ENCODE measurements around the gene FBH1. TPM values are rescaled to one million over a fixed set of nuclear protein-coding genes. Genes with fewer than 3 reads are reported as not detected.
"Not testable (repeated sequence)": the region's sequence is repeated elsewhere in the genome, so short reads cannot be mapped to it uniquely, and the experiment has no call there.

FBH1 gene
- total RNA-seq, 1 donor from 2014 or later: 54.9 TPM

- Histone ChIP-seq H3K27me3 (ENCODE audit: control insufficient read depth, insufficient read depth, low read length) (no peaks in the 10 kb centered on the region), H3K4me3 (ENCODE audit: low read depth, low read length) (no peak overlapping the region), H3K36me3 (ENCODE audit: control insufficient read depth, insufficient read depth, low read length) (no peaks in the 10 kb centered on the region)
- no peak for DNase-seq (ENCODE audit: low read depth)
- TF ChIP-seq CTCF (IDR thresholded peaks at IDR 0.05; ENCODE audit: insufficient read depth, low read length, poor library complexity, severe bottlenecking): no peak
Measured at GRCh38 chr10:5960070-5960972, 70.3 kb downstream of the FBH1 start.

DNA sequence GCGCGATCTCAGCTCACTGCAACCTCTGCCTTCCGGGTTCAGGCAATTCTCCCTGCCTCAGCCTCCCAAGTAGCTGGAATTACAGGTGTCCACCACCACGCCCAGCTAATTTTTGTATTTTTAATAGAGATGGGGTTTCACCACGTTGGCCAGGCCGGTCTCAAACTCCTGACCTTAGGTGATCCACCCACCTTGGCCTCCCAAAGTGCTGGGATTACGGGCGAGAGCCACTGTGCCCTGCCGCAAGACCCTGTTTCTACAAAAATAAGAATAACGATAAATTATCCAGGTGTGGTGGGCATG, 70.9 kb downstream of the FBH1 start:
- H3K4me3 ChIP-seq (ENCODE audit: low read depth, low read length); H3K36me3 ChIP-seq (ENCODE audit: control insufficient read depth, insufficient read depth, low read length); H3K27me3 ChIP-seq (ENCODE audit: control insufficient read depth, insufficient read depth, low read length); DNase-seq (ENCODE audit: low read depth): not testable (repeated sequence)

GRCh38 chr10:5961405-5962100, 71.5 kb downstream of the FBH1 start:
- no peak for DNase-seq (ENCODE audit: low read depth)
- Histone ChIP-seq H3K4me3 (ENCODE audit: low read depth, low read length) (no peak overlapping the region), H3K27me3 (ENCODE audit: control insufficient read depth, insufficient read depth, low read length) (no peaks in the 10 kb centered on the region), H3K36me3 (ENCODE audit: control insufficient read depth, insufficient read depth, low read length) (no peaks in the 10 kb centered on the region)
- TF ChIP-seq CTCF (IDR thresholded peaks at IDR 0.05; ENCODE audit: insufficient read depth, low read length, poor library complexity, severe bottlenecking): no peak

DNA sequence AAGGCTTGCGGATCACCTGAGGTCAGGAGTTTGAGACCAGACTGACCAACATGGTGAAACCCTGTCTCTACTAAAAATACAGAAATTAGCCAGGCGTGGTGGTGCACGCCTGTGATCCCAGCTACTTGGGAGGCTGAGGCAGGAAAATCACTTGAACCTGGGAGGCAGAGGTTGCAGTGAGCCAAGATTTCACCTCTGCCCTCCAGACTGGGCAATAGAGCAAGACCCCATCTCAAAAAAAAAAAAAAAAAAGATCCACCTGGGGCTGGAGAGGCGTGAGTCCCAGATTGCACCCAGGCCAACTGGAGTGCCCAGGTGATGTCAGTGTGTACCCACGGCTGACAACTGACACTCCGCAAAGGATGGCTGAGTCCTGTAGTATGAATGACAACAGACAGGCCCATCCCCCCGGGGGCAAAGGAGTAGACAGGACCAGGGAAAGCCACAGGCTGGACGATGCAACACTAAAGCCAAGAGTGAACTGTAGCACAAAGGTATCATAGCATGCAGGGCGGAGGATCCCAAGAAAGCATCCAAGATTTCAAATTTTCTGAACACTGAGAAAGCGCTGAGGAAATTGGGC, 72.4 kb downstream of the FBH1 start:
- not testable (repeated sequence) for H3K36me3 ChIP-seq (ENCODE audit: control insufficient read depth, insufficient read depth, low read length); H3K4me3 ChIP-seq (ENCODE audit: low read depth, low read length); DNase-seq (ENCODE audit: low read depth); H3K27me3 ChIP-seq (ENCODE audit: control insufficient read depth, insufficient read depth, low read length)

DNA sequence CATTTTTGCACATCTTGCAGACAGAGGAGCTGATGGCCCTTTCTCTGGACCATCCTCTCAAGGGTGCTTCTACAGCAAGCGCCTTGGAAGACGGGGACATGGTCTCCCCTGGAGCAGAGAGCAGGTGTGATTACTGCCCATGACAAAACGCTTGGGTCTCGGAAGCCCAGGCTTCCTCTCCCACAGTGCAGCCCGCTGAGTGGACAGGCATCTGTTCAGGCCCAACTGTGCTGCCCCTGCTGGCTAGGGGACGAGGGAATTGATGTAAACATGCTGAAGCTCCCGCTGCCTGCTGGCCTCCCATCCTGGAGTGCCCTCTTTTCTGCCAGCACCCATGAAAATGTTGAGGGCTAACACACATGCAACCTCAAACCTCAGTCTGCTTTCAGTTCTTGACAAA, 73.0 kb downstream of the FBH1 start:
- no peak for DNase-seq (ENCODE audit: low read depth)
- no peaks in the 10 kb centered on the region for H3K36me3 ChIP-seq (ENCODE audit: control insufficient read depth, insufficient read depth, low read length)
- H3K27me3 ChIP-seq (ENCODE audit: control insufficient read depth, insufficient read depth, low read length): no peaks in the 10 kb centered on the region
- no peak for TF ChIP-seq CTCF (IDR thresholded peaks at IDR 0.05; ENCODE audit: insufficient read depth, low read length, poor library complexity, severe bottlenecking)
- no peak overlapping the region for H3K4me3 ChIP-seq (ENCODE audit: low read depth, low read length)

GRCh38 chr10:5963591-5963990, 73.5 kb downstream of the FBH1 start:
- no peak for TF ChIP-seq CTCF (IDR thresholded peaks at IDR 0.05; ENCODE audit: insufficient read depth, low read length, poor library complexity, severe bottlenecking)
- Histone ChIP-seq H3K36me3 (ENCODE audit: control insufficient read depth, insufficient read depth, low read length) (no peaks in the 10 kb centered on the region), H3K27me3 (ENCODE audit: control insufficient read depth, insufficient read depth, low read length) (no peaks in the 10 kb centered on the region), H3K4me3 (ENCODE audit: low read depth, low read length) (no peak overlapping the region)
- DNase-seq (ENCODE audit: low read depth): no peak

Data from kidney epithelial cell (primary cell).